ENCODE measurements around the gene CD9.

Gene CD9

GRCh38 chr12:6241495-6241894 lies 41.3 kb downstream of the CD9 start:
- Histone ChIP-seq H3K9me3 (ENCODE audit: severe bottlenecking) (no peaks in the 10 kb centered on the region), H3K4me1 (ENCODE audit: insufficient read depth, poor library complexity, severe bottlenecking) (no peaks in the 10 kb centered on the region), H3K4me3 (ENCODE audit: severe bottlenecking) (no peak overlapping the region), H3K27me3 (ENCODE audit: insufficient read depth, poor library complexity, severe bottlenecking) (no peaks in the 10 kb centered on the region), H3K27ac (ENCODE audit: poor library complexity, severe bottlenecking) (no peak overlapping the region), H3K36me3 (ENCODE audit: low read depth) (peaks cover 24% of the 10 kb centered on the region)
- TF ChIP-seq, protein P1, sequence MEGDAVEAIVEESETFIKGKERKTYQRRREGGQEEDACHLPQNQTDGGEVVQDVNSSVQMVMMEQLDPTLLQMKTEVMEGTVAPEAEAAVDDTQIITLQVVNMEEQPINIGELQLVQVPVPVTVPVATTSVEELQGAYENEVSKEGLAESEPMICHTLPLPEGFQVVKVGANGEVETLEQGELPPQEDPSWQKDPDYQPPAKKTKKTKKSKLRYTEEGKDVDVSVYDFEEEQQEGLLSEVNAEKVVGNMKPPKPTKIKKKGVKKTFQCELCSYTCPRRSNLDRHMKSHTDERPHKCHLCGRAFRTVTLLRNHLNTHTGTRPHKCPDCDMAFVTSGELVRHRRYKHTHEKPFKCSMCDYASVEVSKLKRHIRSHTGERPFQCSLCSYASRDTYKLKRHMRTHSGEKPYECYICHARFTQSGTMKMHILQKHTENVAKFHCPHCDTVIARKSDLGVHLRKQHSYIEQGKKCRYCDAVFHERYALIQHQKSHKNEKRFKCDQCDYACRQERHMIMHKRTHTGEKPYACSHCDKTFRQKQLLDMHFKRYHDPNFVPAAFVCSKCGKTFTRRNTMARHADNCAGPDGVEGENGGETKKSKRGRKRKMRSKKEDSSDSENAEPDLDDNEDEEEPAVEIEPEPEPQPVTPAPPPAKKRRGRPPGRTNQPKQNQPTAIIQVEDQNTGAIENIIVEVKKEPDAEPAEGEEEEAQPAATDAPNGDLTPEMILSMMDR (IDR thresholded peaks at IDR 0.05; ENCODE audit: poor library complexity, severe bottlenecking), result no peak
- peak; percentile 27; the same call in 1 of the 3 replicates for ATAC-seq (ENCODE audit: low read depth)
- no peak for DNase-seq (ENCODE audit: low spot score)

DNA sequence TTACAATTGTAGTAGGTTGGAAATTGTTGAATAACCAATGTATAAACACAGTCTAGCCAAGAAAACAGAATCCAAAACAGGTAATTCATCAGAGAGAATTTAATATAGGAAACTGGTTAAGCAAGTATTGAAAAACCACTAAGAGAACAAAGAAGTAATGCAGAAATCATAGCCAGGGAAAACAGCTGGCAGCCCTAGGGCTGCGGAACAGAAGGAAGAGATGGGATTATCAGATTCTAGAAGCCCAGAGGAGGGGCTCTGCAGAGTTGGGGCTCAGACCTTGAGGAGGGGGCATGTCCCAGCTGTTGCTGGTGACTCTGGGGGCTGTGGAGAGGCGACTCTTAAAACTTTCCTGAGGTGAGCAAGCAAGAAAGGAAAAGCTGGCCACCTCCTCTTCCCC lies 49.4 kb downstream of the CD9 start:
- H3K9me3 ChIP-seq (ENCODE audit: severe bottlenecking), result no peaks in the 10 kb centered on the region
- H3K4me3 ChIP-seq (ENCODE audit: severe bottlenecking), result no peak overlapping the region
- no peaks in the 10 kb centered on the region for H3K4me1 ChIP-seq (ENCODE audit: insufficient read depth, poor library complexity, severe bottlenecking)
- no peak; the same call in 2 of the 3 replicates for ATAC-seq (ENCODE audit: low read depth)
- TF ChIP-seq, protein P1 (IDR thresholded peaks at IDR 0.05; ENCODE audit: poor library complexity, severe bottlenecking), result no peak
- DNase-seq (ENCODE audit: low spot score), result no peak
- no peak overlapping the region for H3K27ac ChIP-seq (ENCODE audit: poor library complexity, severe bottlenecking)
- no peaks in the 10 kb centered on the region for H3K36me3 ChIP-seq (ENCODE audit: low read depth)
- no peaks in the 10 kb centered on the region for H3K27me3 ChIP-seq (ENCODE audit: insufficient read depth, poor library complexity, severe bottlenecking)

DNA sequence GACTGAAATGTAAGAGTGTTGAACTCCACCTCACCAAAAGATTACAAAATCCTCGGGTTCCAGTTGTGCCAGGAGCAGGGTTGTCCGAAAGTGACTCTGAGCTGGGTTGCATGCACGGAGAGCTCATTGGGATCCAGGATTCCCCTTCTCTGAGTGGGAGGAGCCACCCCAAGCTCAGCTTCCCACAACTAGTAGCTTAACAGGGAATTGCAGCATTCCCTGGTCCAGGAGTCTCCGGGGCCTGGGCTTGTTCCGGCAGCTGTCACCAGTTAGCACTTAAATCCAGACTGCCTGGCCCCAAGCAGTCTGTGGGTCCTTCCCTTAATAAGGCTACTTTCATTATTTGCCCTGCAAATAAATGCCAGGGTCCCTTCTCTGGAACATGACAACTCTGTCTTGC lies 50.1 kb downstream of the CD9 start:
- DNase-seq (ENCODE audit: low spot score) (no peak), ATAC-seq (ENCODE audit: low read depth) (peak; percentile 35; the same call in 1 of the 3 replicates)
- Histone ChIP-seq H3K36me3 (ENCODE audit: low read depth) (no peaks in the 10 kb centered on the region), H3K27me3 (ENCODE audit: insufficient read depth, poor library complexity, severe bottlenecking) (no peaks in the 10 kb centered on the region), H3K4me1 (ENCODE audit: insufficient read depth, poor library complexity, severe bottlenecking) (no peaks in the 10 kb centered on the region), H3K4me3 (ENCODE audit: severe bottlenecking) (no peak overlapping the region), H3K9me3 (ENCODE audit: severe bottlenecking) (no peaks in the 10 kb centered on the region), H3K27ac (ENCODE audit: poor library complexity, severe bottlenecking) (no peak overlapping the region)
- TF ChIP-seq, protein P1 (IDR thresholded peaks at IDR 0.05; ENCODE audit: poor library complexity, severe bottlenecking), result no peak

DNA sequence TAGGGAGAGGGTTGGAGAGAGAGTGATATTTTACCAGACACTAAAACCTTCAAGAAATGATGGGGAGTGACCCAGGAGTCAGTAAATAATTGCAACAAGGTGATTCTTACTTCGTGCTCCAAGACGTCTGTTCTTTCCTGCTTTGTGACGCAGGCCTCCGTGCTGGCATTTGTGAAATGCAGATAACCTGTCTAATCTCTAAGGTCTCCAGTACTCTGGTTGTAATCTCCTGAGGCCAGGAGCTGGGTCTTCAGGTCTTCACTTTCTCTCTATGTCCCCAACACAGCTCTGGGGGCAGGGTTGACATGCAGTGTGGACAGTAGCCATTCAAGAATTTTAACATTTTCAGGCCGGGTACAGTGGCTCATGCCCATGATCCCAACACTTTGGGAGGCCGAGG lies 53.1 kb downstream of the CD9 start:
- Histone ChIP-seq H3K9me3 (ENCODE audit: severe bottlenecking) (no peaks in the 10 kb centered on the region), H3K27ac (ENCODE audit: poor library complexity, severe bottlenecking) (no peak overlapping the region), H3K27me3 (ENCODE audit: insufficient read depth, poor library complexity, severe bottlenecking) (no peaks in the 10 kb centered on the region), H3K4me3 (ENCODE audit: severe bottlenecking) (no peak overlapping the region), H3K4me1 (ENCODE audit: insufficient read depth, poor library complexity, severe bottlenecking) (no peaks in the 10 kb centered on the region), H3K36me3 (ENCODE audit: low read depth) (no peaks in the 10 kb centered on the region)
- DNase-seq (ENCODE audit: low spot score), result no peak
- no peak for ATAC-seq (ENCODE audit: low read depth)
- TF ChIP-seq, protein P1 (IDR thresholded peaks at IDR 0.05; ENCODE audit: poor library complexity, severe bottlenecking), result no peak

DNA sequence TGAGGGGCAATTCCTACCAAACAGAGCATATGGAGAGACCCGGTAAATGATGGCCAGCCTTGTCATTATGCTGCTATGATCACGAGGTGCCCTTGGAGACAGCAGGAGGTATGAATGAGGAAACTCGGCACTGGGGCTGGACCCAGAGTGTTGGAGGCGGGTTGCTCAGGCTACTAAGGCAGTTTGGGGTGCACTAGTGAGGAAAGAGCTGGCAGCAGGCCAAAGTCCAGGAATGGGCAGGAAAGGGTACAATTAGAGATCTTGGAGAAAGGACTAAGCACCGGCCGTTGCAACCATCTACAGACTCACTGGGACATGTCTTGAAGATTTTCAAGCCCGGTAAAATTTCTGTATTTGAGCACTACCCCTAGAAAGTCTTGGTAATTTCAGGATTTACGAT lies 54.3 kb downstream of the CD9 start:
- TF ChIP-seq, protein P1 (IDR thresholded peaks at IDR 0.05; ENCODE audit: poor library complexity, severe bottlenecking), result no peak
- ATAC-seq (ENCODE audit: low read depth) (no peak), DNase-seq (ENCODE audit: low spot score) (no peak)
- H3K4me1 ChIP-seq (ENCODE audit: insufficient read depth, poor library complexity, severe bottlenecking), result no peaks in the 10 kb centered on the region
- no peaks in the 10 kb centered on the region for H3K36me3 ChIP-seq (ENCODE audit: low read depth)
- no peak overlapping the region for H3K4me3 ChIP-seq (ENCODE audit: severe bottlenecking)
- H3K27ac ChIP-seq (ENCODE audit: poor library complexity, severe bottlenecking), result no peak overlapping the region
- H3K27me3 ChIP-seq (ENCODE audit: insufficient read depth, poor library complexity, severe bottlenecking), result no peaks in the 10 kb centered on the region
- no peaks in the 10 kb centered on the region for H3K9me3 ChIP-seq (ENCODE audit: severe bottlenecking)
